Endothelial cell of umbilical vein (primary cell): Measurements from ENCODE around the gene EPN3. TPM values are rescaled to one million over a fixed set of nuclear protein-coding genes. Genes with fewer than 3 reads are reported as not detected.

ENCODE experiments used
- BruUV-seq: library from RNA; stranded (reverse); fragments of 400-500 nt; replicated peaks from 2 replicates; lab custom pipeline; 2021; lab: Mats Ljungman, UMichigan
- CTCF ChIA-PET: fragments of 300-600, 350-600 bp; sonication (Branson Sonifier 250); formaldehyde crosslinking; loops from one replicate; lab custom pipeline; 2021; ENCODE audit warnings: antibody characterized with exemption, inconsistent platforms; lab: Charles Lee
- POLR2A ChIA-PET: fragments of 300-600, 350-600 bp; sonication (Branson Sonifier 250); formaldehyde crosslinking; loops from one replicate; lab custom pipeline; 2021; ENCODE audit warnings: antibody characterized with exemption, inconsistent platforms; lab: Charles Lee
- DNase-seq: peaks from one replicate; pipeline ENCODE4 v3.0.0-alpha.2; 2011; ENCODE audit warnings: low read depth, low spot score
- FAIRE-seq: peaks from 2 replicates; lab custom pipeline; 2011; peaks lifted over from hg19 to GRCh38; lab: Jason Lieb, UNC
- H2AFZ ChIP-seq: 2 replicates; pipeline ENCODE4 v1.6.0; 2012; ENCODE audit warnings: low read depth, low read length, control low read depth, inconsistent platforms
- H3K27ac ChIP-seq: 2 replicates; pipeline ENCODE4 v1.5.1; 2011; ENCODE audit warnings: low read depth, mild to moderate bottlenecking, control low read depth, low read length, moderate library complexity; ENCODE audit not compliant: insufficient read depth
- H3K27me3 ChIP-seq, 2 experiments: 2 replicates each; pipeline versions ENCODE4 v1.6.0 to v1.6.1; 2011; ENCODE audit warnings: low read length in 2 of 2, mixed read lengths in 1 of 2; ENCODE audit not compliant: control insufficient read depth in 2 of 2, insufficient read depth in 2 of 2
- H3K36me3 ChIP-seq, 2 experiments: 2 replicates in 1 of 2; 3 replicates in 1 of 2; pipeline ENCODE4 v1.5.1; 2011; ENCODE audit warnings: low read length in 2 of 2, mild to moderate bottlenecking in 1 of 2, moderate library complexity in 1 of 2; ENCODE audit not compliant: control insufficient read depth in 2 of 2, insufficient read depth in 2 of 2; ENCODE audit errors: extremely low read depth in 1 of 2
- H3K4me1 ChIP-seq: 3 replicates; pipeline ENCODE4 v1.5.1; 2011; ENCODE audit warnings: mild to moderate bottlenecking, low read length; ENCODE audit not compliant: control insufficient read depth, insufficient read depth; ENCODE audit errors: extremely low read depth
- H3K4me2 ChIP-seq: 2 replicates; pipeline ENCODE4 v1.6.1; 2011; ENCODE audit warnings: low read length, control low read depth, mixed read lengths; ENCODE audit not compliant: insufficient read depth
- H3K4me3 ChIP-seq, 3 experiments: fragments of 200-600 bp in 1 of 3; sonication (generic), shearing (Covaris generic) in 1 of 3; replicated peaks in 1 of 3; 2 replicates each; pipeline ENCODE4 v1.5.1; 2011 to 2016; ENCODE audit warnings: control low read depth in 3 of 3, low read length in 3 of 3, mild to moderate bottlenecking in 2 of 3, inconsistent platforms in 1 of 3, low read depth in 1 of 3, moderate library complexity in 1 of 3; ENCODE audit not compliant: insufficient read depth in 1 of 3
- H3K79me2 ChIP-seq: 2 replicates; pipeline ENCODE4 v1.6.0; 2012; ENCODE audit warnings: low read length, inconsistent platforms; ENCODE audit not compliant: control insufficient read depth, insufficient read depth
- H3K9ac ChIP-seq: replicated peaks from 2 replicates; pipeline ENCODE3; 2011; ENCODE audit warnings: low read length, control low read depth; ENCODE audit not compliant: insufficient read depth; ENCODE audit errors: extremely low read depth
- H3K9me1 ChIP-seq: replicated peaks from 3 replicates; pipeline ENCODE4 v1.6.0; 2011; ENCODE audit warnings: mild to moderate bottlenecking, low read length; ENCODE audit not compliant: control insufficient read depth, insufficient read depth; ENCODE audit errors: extremely low read depth
- H3K9me3 ChIP-seq: replicated peaks from 2 replicates; pipeline ENCODE4 v1.5.1; 2012; ENCODE audit warnings: low read length, inconsistent platforms; ENCODE audit not compliant: control insufficient read depth, insufficient read depth
- H4K20me1 ChIP-seq: replicated peaks from 2 replicates; pipeline ENCODE3; 2011; ENCODE audit warnings: mild to moderate bottlenecking, low read length; ENCODE audit not compliant: control insufficient read depth, insufficient read depth; ENCODE audit errors: extremely low read depth
- CTCF ChIP-seq, 2 donors: IDR thresholded peaks; 1 replicate in 1 of 2; 2 replicates in 1 of 2; pipeline ENCODE4 v1.5.1; 2011; ENCODE audit warnings: low read length in 2 of 2, mild to moderate bottlenecking in 2 of 2, moderate library complexity in 2 of 2, control low read depth in 1 of 2, inconsistent platforms in 1 of 2, low read depth in 1 of 2; ENCODE audit not compliant: insufficient read depth in 1 of 2; ENCODE audit errors: extremely low read depth in 1 of 2
- EZH2 ChIP-seq: IDR thresholded peaks from 2 replicates; pipeline ENCODE4 v1.6.1; 2012; ENCODE audit warnings: borderline replicate concordance, low read depth, mild to moderate bottlenecking, moderate library complexity, low read length, inconsistent platforms; ENCODE audit not compliant: severe bottlenecking
- FOS ChIP-seq: IDR thresholded peaks from 2 replicates; pipeline ENCODE4 v1.6.1; 2011; ENCODE audit warnings: mild to moderate bottlenecking, low read length, moderate library complexity, borderline replicate concordance; ENCODE audit not compliant: insufficient read depth
- GATA2 ChIP-seq: IDR thresholded peaks from 2 replicates; pipeline ENCODE4 v1.7.0; 2011; ENCODE audit warnings: low read depth, mild to moderate bottlenecking, moderate library complexity, mixed read lengths, low read length; ENCODE audit not compliant: insufficient read length, insufficient read depth
- JUN ChIP-seq: IDR thresholded peaks from 2 replicates; pipeline ENCODE4 v1.6.1; 2011; ENCODE audit warnings: borderline replicate concordance, low read depth; ENCODE audit not compliant: insufficient read length, insufficient read depth
- MAX ChIP-seq: IDR thresholded peaks from 2 replicates; pipeline ENCODE4 v1.6.1; 2011; ENCODE audit not compliant: insufficient read depth, insufficient read length
- MYC ChIP-seq: IDR thresholded peaks from one replicate; pipeline ENCODE4 v1.6.1; 2011; ENCODE audit warnings: mild to moderate bottlenecking, low read depth, low read length
- POLR2A ChIP-seq: IDR thresholded peaks from 2 replicates; pipeline ENCODE4 v1.6.1; 2012; ENCODE audit warnings: low read depth, mild to moderate bottlenecking, control low read depth, low read length
- POLR2AphosphoS5 ChIP-seq: IDR thresholded peaks from 2 replicates; pipeline ENCODE4 v1.6.1; 2012; ENCODE audit warnings: low read depth, mild to moderate bottlenecking, control low read depth, low read length, moderate library complexity; ENCODE audit not compliant: insufficient read depth
- dilution Hi-C: fragments of 300-500 bp; cut with MboI; formaldehyde crosslinking; loops from one replicate; pipeline ENCODE4 v1.15.0; 2019; ENCODE audit warnings: low sequenced_read_pairs; ENCODE audit not compliant: extremely low pct_ligation_motif_present
- intact Hi-C: fragments of 100-400 bp; cut with micrococcal nuclease; formaldehyde crosslinking; loops from one replicate; pipeline ENCODE4 v1.10.0; 2022
- polyA plus RNA-seq, 4 experiments: library from polyadenylated mRNA; depleted of rRNA in 3 of 4; stranded (reverse) in 3 of 4; unstranded in 1 of 4; fragments of >200 nt; gene quantifications; 2 replicates each; pipeline versions ENCODE4 v1.2.1 to v1.2.3, GENCODE V29; 2011 to 2012; ENCODE audit warnings: missing spikeins in 1 of 4
- total RNA-seq: library from RNA; stranded (reverse); gene quantifications from 2 replicates; pipeline ENCODE4 v1.2.3, GENCODE V29; 2021

The EPN3 gene
- total and polyA plus RNA-seq, 2 donors (not counting 3 experiments of a cell fraction or from before 2014, with no cell fraction given) = not detected

- dilution Hi-C loops (no loop called here), intact Hi-C loops (no loop called here)
- CTCF ChIA-PET = interaction anchor here (0.8 kb wide), 1 partner anchor 367 kb away, joined by 3 read pairs; no protein-coding TSS in a partner anchor
- H3K4me3 ChIP-seq = no peak overlapping the region
- no peaks in the 10 kb centered on the region for H4K20me1 ChIP-seq
- DNase-seq = no peak
- no peaks in the 10 kb centered on the region for H3K9me1 ChIP-seq
- H3K9ac ChIP-seq = no peak overlapping the region
- BruUV-seq = no TSS peak
- no peaks in the 10 kb centered on the region for H3K79me2 ChIP-seq
- H3K36me3 ChIP-seq = no peaks in the 10 kb centered on the region
- no peaks in the 10 kb centered on the region for H3K9me3 ChIP-seq
- no peak overlapping the region for H2AFZ ChIP-seq
- POLR2A ChIA-PET = no interaction called here
- no peak for FAIRE-seq
- H3K4me2 ChIP-seq = no peak overlapping the region
- peaks cover 13 to 30% of the 10 kb centered on the region in 2 experiments for H3K27me3 ChIP-seq
- no peak overlapping the region for H3K27ac ChIP-seq
- TF ChIP-seq EZH2 (no peak), POLR2A (no peak), POLR2AphosphoS5 (no peak), FOS (no peak), MYC (no peak), JUN (no peak), GATA2 (no peak), MAX (no peak), CTCF (IDR thresholded peaks at IDR 0.05; ENCODE audit: extremely low read depth in 1 of 2, insufficient read depth in 1 of 2, low read depth in 1 of 2, low read length in 2 of 2) (no peak)
- no peaks in the 10 kb centered on the region for H3K4me1 ChIP-seq
These were observed 1.0 kb upstream of the EPN3 start for GRCh38 chr17:50531428-50532025.
